Endometrium (tissue), 2 donors: ENCODE measurements around the gene VAT1L.

Experiments
- FAIRE-seq: peaks from 2 replicates; lab custom pipeline; 2012; peaks lifted over from hg19 to GRCh38; lab: Jason Lieb, UNC
- donor health status: control.
- donor health status: control.

The VAT1L gene

DNA sequence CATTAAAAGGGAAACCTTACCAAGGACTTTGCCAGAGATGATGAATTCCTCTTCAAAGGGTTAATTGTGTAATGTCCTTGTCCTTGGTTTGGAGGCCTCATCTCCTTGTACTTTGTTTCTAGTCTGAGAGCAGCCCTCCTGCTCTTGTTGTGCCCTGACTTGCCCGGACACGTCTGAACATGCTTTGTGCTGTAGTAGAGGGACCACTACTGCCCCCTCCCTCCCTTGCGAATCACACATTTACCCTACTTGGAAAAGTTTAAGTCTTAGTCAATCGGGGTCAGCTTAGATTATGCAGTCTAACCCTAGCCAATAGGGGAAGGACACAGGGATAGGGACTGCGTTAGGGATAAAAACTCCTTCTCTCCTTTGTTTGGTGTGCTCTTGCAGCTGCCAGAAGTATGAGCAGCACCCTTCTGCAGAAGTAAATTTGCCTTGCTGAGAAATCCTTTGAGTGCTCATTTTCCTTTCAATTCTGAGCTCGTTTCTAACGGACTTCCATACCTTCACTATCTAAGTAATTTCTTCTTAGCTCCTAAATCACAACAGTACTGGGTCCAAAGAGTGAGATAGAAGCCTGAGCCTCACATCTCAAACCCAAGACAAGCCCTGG, 207.6 kb downstream of the VAT1L start:
- no peak for FAIRE-seq

DNA sequence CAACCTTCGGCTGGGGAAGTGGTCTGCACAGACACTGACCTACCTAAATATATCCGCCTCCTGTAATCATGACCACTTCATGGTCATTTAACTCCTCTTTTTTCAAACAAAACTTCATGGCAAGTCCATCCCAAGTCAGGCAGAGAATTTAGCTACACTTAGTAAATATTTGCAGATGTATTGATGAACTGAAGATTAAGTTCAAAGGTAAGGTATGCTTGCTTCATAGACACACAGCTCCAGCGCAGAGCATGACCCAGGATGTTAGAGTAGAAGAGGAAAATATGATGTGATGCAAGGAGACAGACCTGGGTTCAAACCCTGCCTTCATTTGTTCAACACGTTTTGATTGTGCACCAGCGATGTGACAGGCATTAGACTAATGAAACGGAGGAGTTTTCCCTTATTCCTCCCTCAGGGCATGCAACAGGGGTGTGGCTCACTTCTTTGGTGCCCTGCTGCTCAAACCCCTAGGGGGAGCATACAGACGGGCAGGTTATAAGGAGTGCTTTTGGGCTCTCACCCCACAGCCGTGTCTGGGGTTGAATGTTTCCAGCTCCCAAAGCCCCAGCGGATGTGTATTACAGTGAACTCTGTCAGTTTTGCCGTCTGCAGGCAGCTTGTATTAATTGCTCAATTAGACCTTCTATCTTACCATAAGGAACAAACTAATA, 210.1 kb downstream of the VAT1L start:
- no peak for FAIRE-seq

DNA sequence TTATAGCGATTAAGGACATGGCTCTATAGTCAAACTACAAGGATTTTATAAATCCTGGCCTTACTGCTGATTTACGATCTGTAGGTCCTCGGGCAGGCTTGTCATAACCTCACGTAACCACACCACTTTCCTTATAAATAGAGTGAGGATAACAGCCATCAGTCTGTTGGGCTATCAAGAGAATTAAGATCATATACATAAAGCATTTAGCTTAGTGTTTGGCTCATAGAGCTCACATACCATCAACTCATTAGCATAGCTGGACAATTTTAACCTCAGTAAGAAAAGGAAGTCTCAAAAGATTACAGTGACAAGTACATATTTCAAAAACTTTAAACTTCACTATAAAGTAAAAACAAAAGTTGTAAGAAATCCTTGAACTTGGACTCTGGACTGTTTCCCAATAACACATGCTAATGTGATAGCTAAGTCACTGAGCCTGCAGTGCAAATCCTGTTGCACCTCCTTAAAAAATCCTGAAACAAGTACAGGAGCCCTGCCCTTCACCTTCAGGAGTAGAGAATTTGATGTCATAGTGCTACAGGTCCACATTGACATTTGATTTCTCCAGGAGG, 213.2 kb downstream of the VAT1L start:
- FAIRE-seq = no peak

GRCh38 chr16:78002915-78003538, 214.7 kb downstream of the VAT1L start:
- peak; percentile 78 for FAIRE-seq

DNA sequence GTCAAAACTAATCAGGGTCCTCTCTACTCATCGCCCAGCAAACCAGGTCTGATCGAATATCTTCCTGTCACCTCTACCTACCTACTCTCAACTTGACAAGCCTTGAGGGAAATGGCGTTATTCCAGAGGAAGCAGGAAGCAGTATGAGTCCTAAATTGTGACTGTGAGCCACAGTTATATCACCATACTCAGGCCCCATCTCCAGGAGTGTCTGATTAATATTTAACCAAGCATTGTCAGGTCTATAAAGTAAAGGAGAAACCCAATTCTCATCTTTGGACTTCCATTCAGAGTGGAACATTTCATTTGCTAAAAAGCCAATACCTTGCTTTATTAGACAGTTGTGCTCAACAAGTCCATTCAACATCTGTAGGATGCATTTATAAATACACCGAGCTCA, 216.2 kb downstream of the VAT1L start:
- FAIRE-seq = no peak

DNA sequence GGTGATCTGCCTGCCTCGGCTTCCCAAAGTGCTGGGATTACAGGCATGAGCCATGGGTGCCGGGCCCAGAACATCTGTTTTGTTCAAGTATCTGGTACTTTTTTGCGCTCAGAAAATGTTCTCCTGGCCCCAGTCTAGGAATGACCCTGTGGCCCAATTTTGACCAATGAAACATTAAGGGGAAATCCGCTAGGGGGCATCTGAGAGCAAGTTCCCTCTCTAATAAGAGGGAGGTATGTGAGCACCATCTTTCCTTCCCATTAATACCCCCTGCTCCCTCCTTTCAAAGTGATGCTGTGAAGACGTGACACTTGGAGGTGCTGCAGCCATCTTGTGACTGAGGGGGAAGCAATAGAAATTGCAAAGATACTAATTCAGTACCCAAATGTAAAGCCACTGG, 217.5 kb downstream of the VAT1L start:
- no peak for FAIRE-seq

- no peak for FAIRE-seq
Measured at GRCh38 chr16:78007121-78007520, 218.8 kb downstream of the VAT1L start.

- no peak for FAIRE-seq
Measured at GRCh38 chr16:78022347-78023060, 234.1 kb downstream of the VAT1L start, which contains the start of gene CLEC3A. CLEC3A (plus strand) TSS chr16:78022548; CDS start chr16:78022627, 79 bp downstream.

DNA sequence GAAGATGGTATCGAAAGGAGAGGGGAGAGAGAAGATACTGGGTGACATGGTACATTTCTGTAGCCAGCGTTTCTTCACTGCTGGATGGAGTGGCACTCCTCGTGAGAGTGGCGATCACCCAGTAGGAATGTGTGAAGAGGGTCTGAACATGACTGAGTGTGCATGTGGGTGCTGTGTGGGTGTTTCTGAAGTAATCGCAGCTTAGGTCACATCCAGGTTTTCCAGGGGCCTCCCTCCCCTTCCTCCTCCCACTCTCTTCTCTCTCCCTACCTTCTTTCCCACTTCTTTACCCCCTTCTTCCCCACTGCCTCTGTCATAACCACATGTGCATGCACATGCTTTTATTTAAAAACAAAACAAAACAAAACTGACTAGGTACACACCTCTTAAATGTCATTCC, 235.8 kb downstream of the VAT1L start:
- FAIRE-seq = no peak

DNA sequence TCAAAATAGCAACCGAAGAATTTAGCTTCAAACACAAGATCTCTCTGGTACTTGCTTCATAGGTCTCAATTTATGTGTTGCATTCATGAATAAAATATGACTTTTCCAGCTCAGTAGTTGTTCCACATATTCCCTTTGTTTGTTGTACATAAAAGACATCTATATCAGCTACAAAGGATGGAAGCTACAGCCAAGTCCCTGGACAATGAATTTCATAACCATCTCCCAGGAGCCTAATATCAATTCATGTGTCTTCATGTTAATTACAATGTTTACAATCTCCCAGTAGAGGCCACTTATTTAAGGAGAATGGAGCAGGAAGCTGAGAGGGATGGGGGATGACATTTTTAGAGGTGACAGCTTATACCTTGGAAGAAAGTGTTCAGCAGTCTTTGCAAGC, 237.3 kb downstream of the VAT1L start:
- FAIRE-seq = no peak

GRCh38 chr16:78028018-78028417, 239.7 kb downstream of the VAT1L start:
- FAIRE-seq = no peak
